ENCODE data around the gene SLCO4C1.

SLCO4C1 gene

GRCh38 chr5:102221949-102222348 lies 74.1 kb downstream of the SLCO4C1 start:
- no peak for DNase-seq (ENCODE audit: low spot score)
- in situ Hi-C loops (cut with MboI; ENCODE audit: low pct_unique_long_range_greater_than_20kb, low sequenced_read_pairs, unreplicated experiment), result no loop called here
- no peak for TF ChIP-seq CTCF (IDR thresholded peaks at IDR 0.05; ENCODE audit: extremely low read depth, insufficient read depth, missing control alignments)

GRCh38 chr5:102218159-102218558 lies 77.9 kb downstream of the SLCO4C1 start:
- no peak for DNase-seq (ENCODE audit: low spot score)
- in situ Hi-C loops (cut with MboI; ENCODE audit: low pct_unique_long_range_greater_than_20kb, low sequenced_read_pairs, unreplicated experiment), result no loop called here
- no peak for TF ChIP-seq CTCF (IDR thresholded peaks at IDR 0.05; ENCODE audit: extremely low read depth, insufficient read depth, missing control alignments)

DNA sequence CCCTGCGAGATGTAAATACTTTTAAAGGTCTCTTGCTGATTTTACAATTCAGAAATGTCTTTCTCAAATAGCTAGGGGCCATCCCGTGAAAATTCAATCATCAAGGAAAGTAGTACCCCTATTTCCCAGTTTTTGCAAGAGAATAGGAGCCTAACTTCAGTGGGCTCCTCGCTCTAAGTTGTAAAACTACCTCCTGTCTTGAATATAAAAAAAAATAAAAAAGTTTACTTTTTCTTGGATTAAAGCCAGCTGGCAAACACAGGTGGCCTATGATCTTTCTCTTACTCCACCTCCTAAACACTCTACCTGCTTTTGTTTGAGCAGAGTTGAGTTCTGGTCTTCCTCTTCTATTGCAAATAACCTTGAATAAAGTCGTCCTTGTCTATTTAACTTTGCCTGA lies 79.4 kb downstream of the SLCO4C1 start:
- in situ Hi-C loops (cut with MboI; ENCODE audit: low pct_unique_long_range_greater_than_20kb, low sequenced_read_pairs, unreplicated experiment), result no loop called here

DNA sequence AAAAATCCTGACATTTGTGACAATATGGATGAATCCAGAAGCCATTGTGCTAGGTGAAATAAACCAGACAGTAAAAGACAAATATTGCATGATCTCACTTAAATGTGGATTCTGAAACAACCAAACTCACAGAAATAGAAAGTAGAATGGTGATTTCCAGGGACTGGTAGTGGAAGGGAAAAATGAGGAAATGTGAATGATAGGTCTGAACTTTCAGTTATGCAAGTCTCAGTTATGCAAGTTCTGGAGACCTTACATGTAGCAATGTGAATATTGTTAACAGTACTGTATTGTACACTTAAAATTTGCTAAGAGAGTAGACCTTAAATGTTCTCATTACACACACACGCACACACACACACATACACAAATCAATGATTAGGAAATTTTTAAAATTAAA lies 84.9 kb downstream of the SLCO4C1 start:
- no peak for DNase-seq (ENCODE audit: low spot score)
- TF ChIP-seq CTCF (IDR thresholded peaks at IDR 0.05; ENCODE audit: extremely low read depth, insufficient read depth, missing control alignments), result no peak
- in situ Hi-C loops (cut with MboI; ENCODE audit: low pct_unique_long_range_greater_than_20kb, low sequenced_read_pairs, unreplicated experiment), result no loop called here

More for the DNA sequence above, 79.4 kb downstream of the SLCO4C1 start:
- TF ChIP-seq CTCF (IDR thresholded peaks at IDR 0.05; ENCODE audit: extremely low read depth, insufficient read depth, missing control alignments), result no peak
- no peak for DNase-seq (ENCODE audit: low spot score)

- DNase-seq (ENCODE audit: low spot score), result no peak
- in situ Hi-C loops (cut with MboI; ENCODE audit: low pct_unique_long_range_greater_than_20kb, low sequenced_read_pairs, unreplicated experiment), result no loop called here
- no peak for TF ChIP-seq CTCF (IDR thresholded peaks at IDR 0.05; ENCODE audit: extremely low read depth, insufficient read depth, missing control alignments)
These were observed 95.2 kb downstream of the SLCO4C1 start for GRCh38 chr5:102200861-102201260.

GRCh38 chr5:102196481-102196880 lies 99.6 kb downstream of the SLCO4C1 start:
- in situ Hi-C loops (cut with MboI; ENCODE audit: low pct_unique_long_range_greater_than_20kb, low sequenced_read_pairs, unreplicated experiment), result no loop called here

More at GRCh38 chr5:102196481-102196880, 99.6 kb downstream of the SLCO4C1 start:
- no peak for TF ChIP-seq CTCF (IDR thresholded peaks at IDR 0.05; ENCODE audit: extremely low read depth, insufficient read depth, missing control alignments)
- no peak for DNase-seq (ENCODE audit: low spot score)
